DMS53 treated with DMSO at 0.1 percent for 48 hours (cell line): ENCODE data around the gene ALDOA.

Experiments
- DNase-seq: peaks from one replicate; lab custom pipeline; 2025; ENCODE audit not compliant: unreplicated experiment; lab: John Stamatoyannopoulos, UW

ALDOA gene

GRCh38 chr16:30088832-30089624 is 23.5 kb downstream of the ALDOA start:
- DNase-seq: no peak

- no peak for DNase-seq
These were observed 25.2 kb downstream of the ALDOA start for GRCh38 chr16:30090610-30091331.

GRCh38 chr16:30091474-30092372 is 26.2 kb downstream of the ALDOA start, which contains the start of gene TBX6:
TSS of gene TBX6 (minus strand) at chr16:30091924. CDS start at chr16:30091193, 731 bp downstream.
- DNase-seq: peak; percentile 73

GRCh38 chr16:30092373-30093010 is 26.9 kb downstream of the ALDOA start:
- peak; percentile 73 for DNase-seq

- no peak for DNase-seq
These were observed 29.1 kb downstream of the ALDOA start for GRCh38 chr16:30094541-30095165.

GRCh38 chr16:30095166-30096078 is 29.9 kb downstream of the ALDOA start:
- no peak for DNase-seq

GRCh38 chr16:30096105-30096861 is 30.7 kb downstream of the ALDOA start, which contains the start of gene YPEL3:
TSS of gene YPEL3 (minus strand) at chr16:30096213. CDS start at chr16:30095482, 731 bp downstream.
- DNase-seq: peak; percentile 56

GRCh38 chr16:30096862-30097563 is 31.5 kb downstream of the ALDOA start:
- no peak for DNase-seq

GRCh38 chr16:30104090-30104489 is 38.5 kb downstream of the ALDOA start:
- no peak for DNase-seq

GRCh38 chr16:30104492-30104891 is 38.9 kb downstream of the ALDOA start:
- no peak for DNase-seq

- DNase-seq: no peak
These were observed 42.7 kb downstream of the ALDOA start for GRCh38 chr16:30108059-30108850.

- no peak for DNase-seq
These were observed 45.1 kb downstream of the ALDOA start for GRCh38 chr16:30110661-30111060.

GRCh38 chr16:30112197-30113030 is 46.9 kb downstream of the ALDOA start:
- peak; percentile 54 for DNase-seq

GRCh38 chr16:30113031-30113710 is 47.6 kb downstream of the ALDOA start, which contains the start of gene GDPD3:
TSS of gene GDPD3 (minus strand) at chr16:30113537. CDS start at chr16:30113478, 59 bp downstream.
- no peak for DNase-seq

GRCh38 chr16:30113711-30114333 is 48.3 kb downstream of the ALDOA start:
- no peak for DNase-seq
